ENCODE data around the gene C17orf67.
A peak's percentile ranks its signal among the peaks of the same experiment; 100 is the strongest.

Gene C17orf67

DNA sequence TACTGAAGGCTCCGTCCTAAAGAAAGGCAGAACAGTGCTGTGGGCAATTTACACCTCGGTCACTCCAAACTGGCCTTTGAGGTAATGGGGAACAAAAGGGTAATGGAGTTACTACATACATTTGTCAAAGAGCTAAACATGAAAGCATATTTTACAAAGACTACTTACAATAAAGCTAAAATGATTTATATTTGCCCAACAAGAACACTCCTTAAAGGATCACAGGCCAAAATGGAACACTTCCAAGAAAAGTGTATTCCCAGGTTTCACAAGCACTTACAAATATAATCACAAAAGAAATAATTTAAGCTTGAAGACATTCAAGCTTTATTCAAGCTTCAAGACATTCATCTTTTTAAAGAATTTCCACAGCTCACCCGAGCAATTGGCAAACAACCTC lies 29.3 kb downstream of the C17orf67 start:
- DNase-seq = no peak

DNA sequence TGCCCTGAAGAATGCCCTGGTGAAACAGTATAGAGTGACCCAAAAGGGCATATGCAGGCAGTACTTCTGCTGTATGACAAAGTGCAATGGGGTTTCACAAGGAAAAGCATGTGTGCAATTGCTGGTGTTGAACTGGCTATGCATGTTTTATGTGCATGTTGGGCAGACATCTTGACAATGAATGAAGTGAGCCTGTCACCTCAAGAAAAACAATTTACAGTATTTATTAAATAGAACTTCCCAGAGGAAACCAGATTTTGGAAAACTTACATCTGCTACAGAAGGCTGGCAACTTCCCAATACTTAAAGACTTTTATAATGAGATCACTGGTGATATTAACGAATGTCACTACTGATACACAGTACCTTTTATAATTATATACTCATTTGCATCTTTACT lies 30.6 kb downstream of the C17orf67 start:
- DNase-seq = no peak

DNA sequence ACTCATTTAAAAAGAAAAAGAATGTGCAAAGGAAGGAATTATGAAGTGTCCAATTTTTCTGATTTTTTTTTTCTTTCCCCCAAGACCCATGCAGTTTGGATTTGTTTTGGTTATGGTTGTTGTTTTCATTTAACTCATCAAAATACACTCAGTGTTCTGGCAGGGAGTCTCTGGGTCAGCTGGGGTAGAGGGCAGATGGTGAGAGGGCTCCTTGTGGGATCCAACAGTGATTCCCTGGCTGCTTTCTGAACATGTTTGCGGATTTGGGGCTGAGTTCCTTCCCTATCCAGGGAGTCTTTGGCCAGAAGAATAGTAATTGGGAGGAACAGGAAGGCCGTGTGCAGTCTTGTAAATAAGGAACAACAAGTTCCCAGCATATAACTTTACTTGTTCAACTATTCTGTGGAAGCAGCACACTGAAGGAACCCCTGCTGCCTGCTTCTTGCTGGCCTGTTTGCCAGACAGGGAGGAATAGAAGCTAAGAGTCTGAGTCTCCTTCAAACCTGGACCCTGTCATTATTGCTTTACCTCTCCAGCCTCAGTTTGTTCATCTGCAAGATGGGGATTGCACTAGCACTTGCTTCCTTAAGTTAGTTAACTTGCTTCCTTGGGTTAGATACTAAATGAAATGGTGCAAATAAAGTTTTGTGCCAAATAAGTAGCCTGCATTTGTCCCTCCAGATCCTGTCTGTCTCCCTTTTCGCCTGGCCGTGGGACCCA lies 32.1 kb downstream of the C17orf67 start:
- no peak for DNase-seq

DNA sequence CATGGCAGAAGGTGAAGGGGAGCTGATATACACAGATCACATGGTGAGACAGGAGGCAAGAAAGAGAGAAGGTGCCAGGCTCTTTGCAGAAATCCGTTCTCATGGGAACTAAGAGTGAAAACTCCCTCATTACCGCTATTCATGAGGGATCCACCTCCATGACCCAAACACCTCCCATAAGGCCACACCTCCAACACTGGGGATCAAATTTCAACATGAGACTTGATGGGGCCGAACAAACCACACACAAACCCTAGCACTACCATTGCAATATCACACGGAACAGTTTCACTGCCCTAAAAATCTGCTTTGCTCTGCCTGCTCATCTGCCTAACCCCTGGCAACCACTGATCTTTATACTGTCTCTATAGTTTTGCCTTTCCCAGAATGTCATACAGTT lies 34.8 kb downstream of the C17orf67 start:
- peak; percentile 61 for DNase-seq

DNA sequence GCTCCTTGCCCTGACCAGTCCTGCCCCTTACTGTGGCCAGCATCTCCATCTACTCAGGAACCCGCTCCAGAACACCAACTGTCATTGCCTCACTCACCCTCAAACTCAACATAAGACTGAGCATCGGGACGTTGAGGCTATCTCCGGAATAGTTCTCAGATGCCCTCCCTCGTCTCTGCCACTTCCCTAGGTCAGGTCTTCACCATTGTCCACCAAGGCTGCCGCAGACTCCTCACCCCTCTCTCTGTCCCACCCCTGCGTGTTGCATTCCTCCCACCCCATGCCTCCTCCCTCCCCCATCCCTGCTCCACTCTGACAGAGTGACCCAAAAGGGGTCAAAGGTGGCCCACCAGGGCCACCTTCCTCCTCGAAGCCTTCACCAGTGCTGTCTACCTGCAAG lies 37.2 kb downstream of the C17orf67 start:
- DNase-seq = no peak

DNA sequence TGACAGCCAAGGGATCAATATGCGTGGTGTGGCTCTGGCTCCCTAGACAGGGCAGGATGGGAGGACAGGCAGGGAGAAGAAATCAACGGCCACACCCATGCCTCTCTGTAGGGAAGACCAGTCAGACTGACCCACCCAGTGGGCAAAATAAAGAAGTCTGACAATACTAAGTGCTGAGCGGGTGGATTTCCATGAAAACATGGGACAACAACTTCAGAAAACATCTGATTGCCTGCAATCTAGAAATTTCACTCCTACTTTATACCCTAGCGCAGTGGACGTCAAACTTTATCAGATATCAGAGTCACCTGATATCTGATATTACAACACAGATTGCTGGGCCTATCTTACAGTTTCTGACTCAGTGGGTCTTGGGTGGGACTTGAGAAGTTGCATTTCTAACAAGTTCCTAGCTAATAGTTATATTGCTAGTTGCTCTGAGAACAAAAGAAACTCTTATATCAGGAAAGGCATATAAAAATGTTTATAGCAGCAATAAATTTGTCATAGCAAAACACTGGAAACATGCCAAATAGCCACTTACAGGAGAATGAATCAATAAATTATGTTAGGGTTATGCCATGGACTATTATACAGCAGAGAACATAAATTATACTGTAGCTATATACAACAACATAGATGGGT lies 38.4 kb downstream of the C17orf67 start:
- DNase-seq = peak; percentile 12

DNA sequence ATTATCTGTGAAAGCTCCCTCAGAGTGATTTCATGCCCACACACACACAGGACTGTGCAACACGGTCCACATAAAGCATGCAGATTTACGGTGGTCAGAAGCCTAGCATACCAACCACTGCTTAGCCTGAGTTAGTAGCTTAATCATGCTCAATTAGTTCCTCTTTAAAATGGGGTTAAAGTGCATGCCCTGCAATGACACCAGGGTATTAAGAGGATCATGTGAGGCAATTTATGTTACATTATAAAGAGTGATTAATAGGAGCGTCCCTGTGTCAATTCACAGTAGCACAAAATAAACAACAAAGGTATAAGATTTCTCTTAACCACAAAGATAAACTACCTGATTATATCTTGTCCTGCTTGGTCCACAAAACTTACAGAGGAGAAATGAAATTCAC lies 39.8 kb downstream of the C17orf67 start:
- no peak for DNase-seq

DNA sequence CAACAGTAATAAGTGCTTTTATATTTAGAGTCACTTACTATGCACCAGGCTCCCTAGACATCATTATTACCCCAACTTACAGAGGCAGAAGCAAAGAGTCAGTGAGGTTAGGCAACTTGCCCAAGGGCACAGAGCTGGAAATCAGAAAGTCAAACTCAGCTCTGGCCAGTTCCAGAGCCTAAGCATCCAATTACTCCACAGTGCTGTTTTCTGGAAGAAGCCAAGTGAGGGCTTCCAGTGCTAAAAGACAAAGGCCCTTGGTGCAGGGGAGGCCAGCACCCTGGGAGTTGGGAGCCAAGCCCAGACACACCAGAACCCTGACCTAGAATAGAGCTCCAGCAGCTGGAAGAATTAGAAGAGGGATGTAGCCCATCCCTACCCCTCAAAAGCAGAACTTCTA lies 40.2 kb downstream of the C17orf67 start:
- no peak for DNase-seq

DNA sequence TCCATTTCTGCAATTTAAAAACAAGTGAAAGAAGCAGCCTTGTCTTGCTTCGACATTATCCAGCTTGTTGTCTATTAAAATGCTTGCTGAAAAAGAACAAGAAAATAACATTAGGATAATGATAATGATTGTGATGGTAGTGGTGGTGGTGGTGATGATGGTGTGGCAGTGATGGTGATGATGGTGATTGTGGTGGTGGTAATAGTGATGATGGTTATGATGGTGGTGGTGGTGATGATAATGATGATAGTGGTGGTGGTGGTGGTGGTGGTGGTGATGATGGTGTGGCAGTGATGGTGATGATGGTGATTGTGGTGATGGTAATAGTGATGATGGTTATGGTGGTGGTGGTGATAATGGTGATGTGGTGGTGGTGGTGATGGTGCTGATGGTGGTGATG lies 41.5 kb downstream of the C17orf67 start:
- DNase-seq = no peak

DNA sequence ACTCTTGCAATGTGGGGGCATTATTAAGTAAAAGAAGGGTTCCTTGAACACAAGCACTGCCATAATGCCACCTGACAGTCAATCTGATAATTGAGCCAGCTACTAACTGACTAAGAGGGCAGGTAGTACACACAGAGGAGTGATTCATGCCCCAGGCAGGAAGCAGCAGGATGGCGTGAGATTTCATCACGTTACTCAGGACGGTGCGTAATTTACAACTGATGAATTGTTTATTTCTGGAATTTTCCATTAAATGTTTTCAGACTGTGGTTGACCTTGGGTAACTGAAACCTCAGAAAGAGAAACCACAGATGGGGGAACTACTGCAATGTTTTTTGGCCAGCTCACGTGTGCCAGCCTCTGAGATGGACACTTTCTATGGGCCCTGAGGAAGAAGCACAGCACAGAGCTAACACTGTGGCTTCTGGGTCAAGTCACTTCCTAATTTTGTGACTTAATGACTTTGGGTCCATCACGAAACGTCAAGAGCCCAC lies 46.7 kb downstream of the C17orf67 start:
- DNase-seq = peak; percentile 69

DNA sequence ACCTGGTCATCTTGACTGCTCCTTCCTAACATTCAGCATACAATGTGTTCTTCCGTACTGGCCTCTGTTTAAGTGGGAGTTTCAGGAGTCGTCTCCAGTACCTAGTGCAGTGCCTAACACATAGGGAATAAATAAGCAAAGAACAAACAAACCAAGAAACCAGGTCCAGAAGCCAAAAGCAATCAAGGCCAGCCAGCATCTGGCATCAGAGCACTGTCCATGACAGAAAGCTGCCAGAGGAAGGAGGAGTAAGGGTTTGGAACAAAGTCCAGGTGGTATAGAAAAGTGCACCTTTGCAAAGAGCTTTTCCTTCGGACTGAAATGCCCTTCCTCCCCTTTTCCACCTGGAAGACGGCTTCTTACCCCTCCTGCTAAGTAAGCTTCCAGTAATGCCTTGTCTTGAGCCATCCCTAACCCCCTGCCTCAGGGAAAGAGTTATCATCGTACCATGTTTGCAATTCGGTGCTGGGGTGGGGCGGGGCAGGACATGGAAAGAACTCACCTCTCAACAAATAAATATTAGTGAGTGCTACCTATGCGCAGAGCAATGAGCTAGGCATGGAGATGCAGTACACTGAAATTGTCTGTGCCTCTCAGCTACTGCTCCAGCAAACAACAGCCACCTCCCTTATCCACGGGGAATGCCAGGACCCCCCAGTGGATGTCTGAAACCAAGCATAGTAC lies 47.6 kb downstream of the C17orf67 start:
- no peak for DNase-seq

DNA sequence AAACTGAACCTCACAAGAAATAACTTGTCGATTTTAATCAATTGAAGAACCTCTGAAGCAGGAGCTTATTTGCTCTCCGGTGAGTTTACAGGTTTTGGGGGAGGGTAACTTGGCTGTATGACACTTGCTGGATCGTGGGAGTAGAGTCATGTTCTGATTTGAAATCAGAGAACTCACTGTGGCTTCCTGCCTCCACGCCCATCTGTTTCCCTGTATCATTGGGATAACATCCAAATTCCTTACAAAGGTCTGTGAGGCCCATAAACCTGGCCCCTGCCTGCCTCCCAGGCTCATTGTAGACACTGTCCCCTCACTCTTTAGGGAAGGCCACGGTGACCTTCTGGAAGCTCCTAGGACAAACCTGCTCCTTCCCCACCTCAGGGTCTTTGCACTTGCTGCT lies 48.3 kb downstream of the C17orf67 start:
- peak; percentile 21 for DNase-seq

DNA sequence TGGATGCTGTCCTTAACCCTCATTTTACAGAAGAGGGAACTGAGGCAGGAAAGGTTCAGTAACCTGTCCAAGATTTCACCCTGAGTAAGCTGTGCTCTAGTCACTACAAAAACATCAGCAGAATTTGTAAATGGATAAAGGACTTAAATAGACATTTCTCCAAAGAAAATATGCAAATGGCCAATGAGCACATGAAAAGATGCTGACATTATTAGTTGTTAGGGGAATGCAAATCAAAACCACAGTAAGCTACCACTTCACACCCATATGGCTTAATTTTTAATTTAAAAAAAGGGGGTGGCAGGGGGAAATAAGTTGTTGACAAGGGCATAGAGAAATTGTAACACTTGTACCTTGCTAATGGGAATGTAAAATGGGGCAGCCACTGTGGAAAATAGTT lies 51.4 kb downstream of the C17orf67 start:
- DNase-seq = no peak

DNA sequence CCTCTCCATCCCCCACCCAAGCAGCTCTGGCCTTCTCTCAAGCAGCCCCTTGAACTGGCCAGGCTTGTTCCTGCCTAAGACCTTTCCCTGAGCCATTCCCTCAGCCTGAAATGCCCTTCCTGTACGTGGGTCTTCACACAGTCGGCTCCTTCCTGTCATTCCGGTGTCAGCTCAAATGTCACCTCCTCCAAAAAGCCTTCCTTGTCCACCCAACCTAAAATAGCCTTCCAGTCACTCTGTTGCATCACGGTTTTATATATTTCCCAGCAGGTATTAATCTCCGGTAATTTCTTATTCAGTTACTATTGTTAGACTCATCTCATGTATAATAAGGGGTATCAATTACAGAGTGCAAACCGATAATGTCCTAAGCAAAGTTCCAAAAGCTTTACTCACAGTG lies 51.8 kb downstream of the C17orf67 start:
- peak; percentile 66 for DNase-seq

DNA sequence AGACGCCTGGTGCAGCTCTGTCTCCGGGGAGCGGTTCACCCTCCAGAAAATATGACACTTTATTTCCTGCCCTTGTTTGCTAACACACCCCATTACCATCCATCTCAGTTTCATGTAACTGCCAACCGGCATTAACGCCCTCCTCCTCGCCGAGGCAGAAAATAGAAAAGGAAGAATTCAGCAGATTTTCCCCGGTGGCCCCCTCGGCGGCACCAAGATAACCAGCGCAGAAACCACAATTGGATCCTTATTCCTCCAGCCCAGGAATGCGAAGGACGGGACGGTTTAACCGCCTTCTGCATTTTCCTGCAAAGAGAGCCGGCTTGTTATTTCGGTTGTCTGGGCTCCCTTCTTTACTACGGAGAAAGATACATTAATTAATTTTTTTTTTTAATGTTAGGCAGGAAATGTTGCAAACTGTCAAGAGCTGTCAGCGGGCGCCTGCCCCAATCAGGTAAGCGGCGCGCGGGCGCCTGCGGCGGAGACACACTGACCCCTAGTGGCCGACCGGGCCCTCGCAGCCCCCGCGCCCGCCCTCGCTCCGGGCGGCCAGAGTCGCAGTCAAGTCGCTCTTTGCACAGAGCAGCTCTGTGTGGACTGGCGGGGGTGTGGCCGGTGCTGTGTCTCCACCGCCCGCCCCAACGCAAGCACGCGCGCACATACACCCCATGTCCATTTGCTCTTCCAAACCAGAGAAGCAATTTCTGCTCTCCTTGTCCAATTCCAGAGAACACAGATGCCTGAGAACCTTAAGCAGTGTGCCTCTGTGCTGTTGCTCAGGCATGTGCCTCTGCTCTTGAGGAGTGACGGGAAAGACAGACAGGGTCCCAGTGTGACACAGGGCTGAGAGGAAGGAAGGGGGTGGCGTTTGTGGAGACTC lies 53.6 kb downstream of the C17orf67 start:
- peak; percentile 83 for DNase-seq

DNA sequence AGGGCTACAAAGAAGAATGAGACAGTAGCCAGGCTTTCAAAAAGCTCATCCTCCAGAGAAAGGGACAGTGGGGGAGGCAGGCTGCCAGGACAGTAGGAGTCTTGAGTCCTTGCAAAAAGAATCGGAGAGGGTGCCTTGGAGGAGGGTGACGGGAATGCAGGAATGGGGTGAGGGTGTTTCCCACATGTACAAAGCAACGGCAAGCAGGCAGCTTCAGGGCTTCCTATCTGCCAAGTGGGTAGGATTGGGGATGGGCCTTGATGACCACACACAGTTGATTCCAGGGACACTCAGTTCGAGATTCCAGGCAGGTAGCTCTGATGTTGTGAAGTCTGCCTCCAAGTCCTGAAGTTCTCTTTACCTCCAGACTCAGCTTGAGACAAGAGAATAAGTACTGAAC lies 54.4 kb downstream of the C17orf67 start:
- peak; percentile 25 for DNase-seq

DNA sequence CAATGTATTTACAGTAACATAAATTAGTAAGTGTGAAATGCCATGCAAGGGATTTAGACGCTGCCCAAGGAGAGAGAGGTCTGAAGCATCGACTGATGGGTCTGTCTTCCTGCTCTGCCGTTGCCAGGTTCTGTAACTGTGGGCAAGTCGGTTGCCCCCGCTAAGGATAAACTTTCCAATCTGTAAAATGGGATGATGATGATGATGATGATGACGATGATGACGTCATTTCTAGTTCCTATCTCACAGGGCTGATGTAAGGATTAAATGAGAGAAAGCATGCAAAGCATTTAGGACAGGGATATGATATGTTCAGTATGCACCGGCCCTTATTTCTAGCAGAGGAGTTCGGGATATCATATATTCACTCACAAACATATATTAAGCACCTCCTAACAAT lies 54.8 kb downstream of the C17orf67 start:
- DNase-seq = no peak

DNA sequence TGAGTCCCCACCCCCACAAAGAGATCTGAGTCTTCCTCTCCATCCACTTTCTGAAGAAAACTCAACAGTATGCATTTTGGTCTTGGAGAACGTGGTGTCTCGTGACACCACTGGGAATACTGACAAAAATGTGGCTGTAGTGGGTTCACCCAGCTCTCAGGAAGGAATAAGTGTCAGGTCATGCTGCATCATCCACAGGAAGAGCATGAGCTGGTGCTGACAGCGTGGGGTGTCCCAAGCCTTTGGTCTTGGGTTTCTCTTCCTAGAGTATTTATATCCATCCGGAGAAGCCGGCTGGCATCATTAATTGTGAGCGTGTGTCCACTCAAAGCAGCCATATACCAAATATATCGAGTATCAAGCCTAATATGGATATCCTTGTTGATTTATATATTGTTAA lies 55.9 kb downstream of the C17orf67 start:
- no peak for DNase-seq

DNA sequence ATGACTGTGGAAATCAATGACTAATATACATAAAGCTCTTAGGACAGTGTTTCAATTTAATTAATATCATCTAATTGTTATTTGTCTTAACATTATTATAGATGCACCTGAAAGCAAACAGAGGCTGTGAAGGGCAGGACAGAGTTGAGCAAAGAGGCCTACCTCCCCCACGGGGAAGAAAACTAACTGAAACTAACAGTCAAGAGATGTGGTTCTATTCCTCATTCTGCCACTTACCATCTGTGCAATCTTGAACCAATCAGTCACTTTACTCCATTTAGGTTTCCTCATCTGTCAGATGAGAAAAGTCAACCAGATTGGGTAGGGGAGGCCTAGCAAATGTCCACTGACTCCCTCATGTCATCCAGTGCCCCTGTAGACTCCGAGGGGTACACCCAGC lies 59.1 kb downstream of the C17orf67 start:
- DNase-seq = no peak

DNA sequence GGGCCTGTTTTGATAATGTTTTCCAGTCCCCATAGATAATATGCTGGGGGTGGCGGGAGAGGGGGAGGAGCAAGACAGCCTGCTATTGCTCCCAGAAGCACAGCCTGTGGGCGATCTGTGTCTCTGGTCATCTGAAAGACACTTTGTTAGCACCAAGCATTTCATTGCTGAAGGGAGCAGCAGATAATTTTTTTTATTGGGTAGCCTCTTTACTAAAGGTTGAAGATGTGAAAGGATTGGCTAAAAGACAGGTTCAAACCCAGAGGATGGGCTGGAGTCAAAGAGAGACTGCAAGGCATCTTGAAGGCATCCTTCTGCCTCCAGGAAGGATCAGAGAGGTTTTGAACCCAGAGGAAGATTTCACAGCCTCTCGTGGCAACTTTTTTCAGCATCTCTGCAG lies 60.6 kb downstream of the C17orf67 start:
- DNase-seq = no peak

DNA sequence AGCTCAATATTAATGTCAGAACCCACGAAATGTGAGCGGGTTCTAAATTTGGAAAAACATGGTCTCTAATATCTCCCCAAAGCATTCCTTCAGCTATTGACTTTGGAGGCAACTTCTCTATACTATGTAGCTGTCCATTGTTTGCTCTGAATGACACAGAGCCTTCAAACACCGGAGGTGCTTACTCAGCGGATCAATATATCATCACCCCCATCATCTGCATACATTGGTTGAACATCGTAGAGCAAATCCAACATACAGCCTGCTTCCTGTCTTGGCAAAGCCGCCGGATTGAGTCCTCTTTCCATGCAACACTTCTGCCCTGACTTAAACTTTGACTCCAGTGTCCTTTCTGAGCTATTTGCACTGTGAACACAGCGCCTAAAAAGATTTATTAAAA lies 61.3 kb downstream of the C17orf67 start:
- DNase-seq = no peak

DNA sequence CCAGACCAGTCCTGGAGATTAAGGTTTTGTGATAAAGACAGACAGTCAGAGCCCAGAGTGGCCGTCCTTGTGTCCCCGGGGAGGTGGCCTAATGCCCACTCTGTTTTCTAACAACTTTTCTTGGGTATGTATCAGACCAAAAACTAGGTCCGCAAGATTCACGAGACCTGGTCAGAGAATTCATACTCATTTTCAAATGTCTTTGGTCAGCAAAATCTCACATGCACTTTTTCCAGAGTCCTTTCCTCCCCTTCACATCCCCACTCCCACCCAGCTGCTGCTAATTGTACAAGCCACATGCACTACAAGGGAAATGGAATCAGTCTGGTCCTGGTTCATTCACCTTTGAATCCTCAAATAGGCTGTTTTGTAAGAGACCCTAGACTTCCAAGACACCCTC lies 61.7 kb downstream of the C17orf67 start:
- no peak for DNase-seq

DNA sequence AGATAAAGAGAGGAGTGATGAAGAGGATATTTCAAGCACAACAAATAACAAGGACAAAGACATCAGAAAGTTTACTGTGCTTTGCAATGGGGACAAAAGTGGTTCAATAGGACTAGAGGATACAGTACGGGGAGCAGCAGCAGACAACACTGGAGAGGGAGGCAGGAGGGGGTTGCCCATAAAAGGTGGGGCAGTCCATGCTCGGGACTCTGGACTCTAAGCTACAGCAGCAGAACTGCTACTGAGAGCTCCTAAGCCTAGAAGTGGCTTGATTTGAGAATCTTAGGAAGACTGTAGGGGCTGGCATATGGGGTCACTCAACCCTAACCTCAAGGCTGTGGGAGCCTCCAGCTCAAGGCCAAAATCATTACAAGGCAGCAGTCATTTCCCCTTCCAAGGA lies 62.2 kb downstream of the C17orf67 start:
- DNase-seq = no peak
